Endothelial cell of umbilical vein (primary cell): ENCODE data around the gene UBA6. TPM values are rescaled to one million over a fixed set of nuclear protein-coding genes. Genes with fewer than 3 reads are reported as not detected.
"Not testable (repeated sequence)": the region's sequence is repeated elsewhere in the genome, so short reads cannot be mapped to it uniquely, and the experiment has no call there.

Source experiments
- BruUV-seq: library from RNA; stranded (reverse); fragments of 400-500 nt; replicated peaks from 2 replicates; lab custom pipeline; 2021; lab: Mats Ljungman, UMichigan
- CTCF ChIA-PET: fragments of 300-600, 350-600 bp; sonication (Branson Sonifier 250); formaldehyde crosslinking; loops from one replicate; lab custom pipeline; 2021; ENCODE audit warnings: antibody characterized with exemption, inconsistent platforms; lab: Charles Lee
- POLR2A ChIA-PET: fragments of 300-600, 350-600 bp; sonication (Branson Sonifier 250); formaldehyde crosslinking; loops from one replicate; lab custom pipeline; 2021; ENCODE audit warnings: antibody characterized with exemption, inconsistent platforms; lab: Charles Lee
- DNase-seq: peaks from one replicate; pipeline ENCODE4 v3.0.0-alpha.2; 2011; ENCODE audit warnings: low read depth, low spot score
- FAIRE-seq: peaks from 2 replicates; lab custom pipeline; 2011; peaks lifted over from hg19 to GRCh38; lab: Jason Lieb, UNC
- H2AFZ ChIP-seq: 2 replicates; pipeline ENCODE4 v1.6.0; 2012; ENCODE audit warnings: low read depth, low read length, control low read depth, inconsistent platforms
- H3K27ac ChIP-seq: 2 replicates; pipeline ENCODE4 v1.5.1; 2011; ENCODE audit warnings: low read depth, mild to moderate bottlenecking, control low read depth, low read length, moderate library complexity; ENCODE audit not compliant: insufficient read depth
- H3K27me3 ChIP-seq, 2 experiments: 2 replicates each; pipeline versions ENCODE4 v1.6.0 to v1.6.1; 2011; ENCODE audit warnings: low read length in 2 of 2, mixed read lengths in 1 of 2; ENCODE audit not compliant: control insufficient read depth in 2 of 2, insufficient read depth in 2 of 2
- H3K36me3 ChIP-seq, 2 experiments: 2 replicates in 1 of 2; 3 replicates in 1 of 2; pipeline ENCODE4 v1.5.1; 2011; ENCODE audit warnings: low read length in 2 of 2, mild to moderate bottlenecking in 1 of 2, moderate library complexity in 1 of 2; ENCODE audit not compliant: control insufficient read depth in 2 of 2, insufficient read depth in 2 of 2; ENCODE audit errors: extremely low read depth in 1 of 2
- H3K4me1 ChIP-seq: 3 replicates; pipeline ENCODE4 v1.5.1; 2011; ENCODE audit warnings: mild to moderate bottlenecking, low read length; ENCODE audit not compliant: control insufficient read depth, insufficient read depth; ENCODE audit errors: extremely low read depth
- H3K4me2 ChIP-seq: 2 replicates; pipeline ENCODE4 v1.6.1; 2011; ENCODE audit warnings: low read length, control low read depth, mixed read lengths; ENCODE audit not compliant: insufficient read depth
- H3K4me3 ChIP-seq, 3 experiments: fragments of 200-600 bp in 1 of 3; sonication (generic), shearing (Covaris generic) in 1 of 3; replicated peaks in 1 of 3; 2 replicates each; pipeline ENCODE4 v1.5.1; 2011 to 2016; ENCODE audit warnings: control low read depth in 3 of 3, low read length in 3 of 3, mild to moderate bottlenecking in 2 of 3, inconsistent platforms in 1 of 3, low read depth in 1 of 3, moderate library complexity in 1 of 3; ENCODE audit not compliant: insufficient read depth in 1 of 3
- H3K79me2 ChIP-seq: 2 replicates; pipeline ENCODE4 v1.6.0; 2012; ENCODE audit warnings: low read length, inconsistent platforms; ENCODE audit not compliant: control insufficient read depth, insufficient read depth
- H3K9ac ChIP-seq: replicated peaks from 2 replicates; pipeline ENCODE3; 2011; ENCODE audit warnings: low read length, control low read depth; ENCODE audit not compliant: insufficient read depth; ENCODE audit errors: extremely low read depth
- H3K9me1 ChIP-seq: replicated peaks from 3 replicates; pipeline ENCODE4 v1.6.0; 2011; ENCODE audit warnings: mild to moderate bottlenecking, low read length; ENCODE audit not compliant: control insufficient read depth, insufficient read depth; ENCODE audit errors: extremely low read depth
- H3K9me3 ChIP-seq: replicated peaks from 2 replicates; pipeline ENCODE4 v1.5.1; 2012; ENCODE audit warnings: low read length, inconsistent platforms; ENCODE audit not compliant: control insufficient read depth, insufficient read depth
- H4K20me1 ChIP-seq: replicated peaks from 2 replicates; pipeline ENCODE3; 2011; ENCODE audit warnings: mild to moderate bottlenecking, low read length; ENCODE audit not compliant: control insufficient read depth, insufficient read depth; ENCODE audit errors: extremely low read depth
- EZH2 ChIP-seq: IDR thresholded peaks from 2 replicates; pipeline ENCODE4 v1.6.1; 2012; ENCODE audit warnings: borderline replicate concordance, low read depth, mild to moderate bottlenecking, moderate library complexity, low read length, inconsistent platforms; ENCODE audit not compliant: severe bottlenecking
- FOS ChIP-seq: IDR thresholded peaks from 2 replicates; pipeline ENCODE4 v1.6.1; 2011; ENCODE audit warnings: mild to moderate bottlenecking, low read length, moderate library complexity, borderline replicate concordance; ENCODE audit not compliant: insufficient read depth
- GATA2 ChIP-seq: IDR thresholded peaks from 2 replicates; pipeline ENCODE4 v1.7.0; 2011; ENCODE audit warnings: low read depth, mild to moderate bottlenecking, moderate library complexity, mixed read lengths, low read length; ENCODE audit not compliant: insufficient read length, insufficient read depth
- JUN ChIP-seq: IDR thresholded peaks from 2 replicates; pipeline ENCODE4 v1.6.1; 2011; ENCODE audit warnings: borderline replicate concordance, low read depth; ENCODE audit not compliant: insufficient read length, insufficient read depth
- MYC ChIP-seq: IDR thresholded peaks from one replicate; pipeline ENCODE4 v1.6.1; 2011; ENCODE audit warnings: mild to moderate bottlenecking, low read depth, low read length
- POLR2A ChIP-seq: IDR thresholded peaks from 2 replicates; pipeline ENCODE4 v1.6.1; 2012; ENCODE audit warnings: low read depth, mild to moderate bottlenecking, control low read depth, low read length
- POLR2AphosphoS5 ChIP-seq: IDR thresholded peaks from 2 replicates; pipeline ENCODE4 v1.6.1; 2012; ENCODE audit warnings: low read depth, mild to moderate bottlenecking, control low read depth, low read length, moderate library complexity; ENCODE audit not compliant: insufficient read depth
- dilution Hi-C: fragments of 300-500 bp; cut with MboI; formaldehyde crosslinking; loops from one replicate; pipeline ENCODE4 v1.15.0; 2019; ENCODE audit warnings: low sequenced_read_pairs; ENCODE audit not compliant: extremely low pct_ligation_motif_present
- intact Hi-C: fragments of 100-400 bp; cut with micrococcal nuclease; formaldehyde crosslinking; loops from one replicate; pipeline ENCODE4 v1.10.0; 2022
- polyA plus RNA-seq, 4 experiments: library from polyadenylated mRNA; depleted of rRNA in 3 of 4; stranded (reverse) in 3 of 4; unstranded in 1 of 4; fragments of >200 nt; gene quantifications; 2 replicates each; pipeline versions ENCODE4 v1.2.1 to v1.2.3, GENCODE V29; 2011 to 2012; ENCODE audit warnings: missing spikeins in 1 of 4
- total RNA-seq: library from RNA; stranded (reverse); gene quantifications from 2 replicates; pipeline ENCODE4 v1.2.3, GENCODE V29; 2021
- TF ChIP-seq, protein P1 (sequence below), 2 donors: IDR thresholded peaks; 1 replicate in 1 of 2; 2 replicates in 1 of 2; pipeline ENCODE4 v1.5.1; 2011; ENCODE audit warnings: low read length in 2 of 2, mild to moderate bottlenecking in 2 of 2, moderate library complexity in 2 of 2, control low read depth in 1 of 2, inconsistent platforms in 1 of 2, low read depth in 1 of 2; ENCODE audit not compliant: insufficient read depth in 1 of 2; ENCODE audit errors: extremely low read depth in 1 of 2
- TF ChIP-seq, protein P2 (sequence below): IDR thresholded peaks from 2 replicates; pipeline ENCODE4 v1.6.1; 2011; ENCODE audit not compliant: insufficient read depth, insufficient read length

UBA6 gene
- total and polyA plus RNA-seq, 2 donors (not counting 3 experiments of a cell fraction or from before 2014, with no cell fraction given) = 30.9 to 96.4 TPM

DNA sequence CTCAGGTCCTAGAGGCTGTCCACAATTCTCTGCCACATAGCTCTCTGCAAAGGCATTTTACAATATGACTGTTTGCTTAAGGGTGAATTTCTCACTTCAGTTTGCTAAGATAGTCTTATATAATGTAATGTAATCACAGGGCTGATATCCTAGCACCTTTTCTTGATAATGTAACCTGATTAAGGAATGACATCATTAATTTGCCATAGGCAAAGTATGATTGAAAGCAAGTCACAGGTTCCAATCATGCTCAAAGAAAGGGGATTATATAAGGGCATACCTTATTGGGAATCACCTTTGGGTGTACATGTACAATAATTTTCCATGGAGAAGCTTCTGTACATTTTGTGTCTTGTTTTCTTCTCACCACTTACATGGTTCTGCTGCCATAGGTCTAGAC lies 34.4 kb upstream of the UBA6 start:
- BruUV-seq = no TSS peak
- Histone ChIP-seq H2AFZ (no peak overlapping the region), H3K27me3 (no peaks in the 10 kb centered on the region), H3K79me2 (no peaks in the 10 kb centered on the region), H3K4me3 (no peak overlapping the region), H3K9me3 (no peaks in the 10 kb centered on the region), H4K20me1 (no peaks in the 10 kb centered on the region), H3K36me3 (no peaks in the 10 kb centered on the region), H3K9me1 (peaks cover 3% of the 10 kb centered on the region), H3K9ac (no peak overlapping the region), H3K4me1 (no peaks in the 10 kb centered on the region), H3K4me2 (no peak overlapping the region), H3K27ac (no peak overlapping the region)
- FAIRE-seq = no peak
- intact Hi-C loops = no loop called here
- no peak for DNase-seq
- ChIA-PET POLR2A (no interaction called here), CTCF (interaction anchor here (3.8 kb wide), 1 partner anchor 11 kb away, joined by 31 read pairs; no protein-coding TSS in a partner anchor)
- dilution Hi-C loops = no loop called here
- no peak for TF ChIP-seq GATA2
- TF ChIP-seq, protein P1, sequence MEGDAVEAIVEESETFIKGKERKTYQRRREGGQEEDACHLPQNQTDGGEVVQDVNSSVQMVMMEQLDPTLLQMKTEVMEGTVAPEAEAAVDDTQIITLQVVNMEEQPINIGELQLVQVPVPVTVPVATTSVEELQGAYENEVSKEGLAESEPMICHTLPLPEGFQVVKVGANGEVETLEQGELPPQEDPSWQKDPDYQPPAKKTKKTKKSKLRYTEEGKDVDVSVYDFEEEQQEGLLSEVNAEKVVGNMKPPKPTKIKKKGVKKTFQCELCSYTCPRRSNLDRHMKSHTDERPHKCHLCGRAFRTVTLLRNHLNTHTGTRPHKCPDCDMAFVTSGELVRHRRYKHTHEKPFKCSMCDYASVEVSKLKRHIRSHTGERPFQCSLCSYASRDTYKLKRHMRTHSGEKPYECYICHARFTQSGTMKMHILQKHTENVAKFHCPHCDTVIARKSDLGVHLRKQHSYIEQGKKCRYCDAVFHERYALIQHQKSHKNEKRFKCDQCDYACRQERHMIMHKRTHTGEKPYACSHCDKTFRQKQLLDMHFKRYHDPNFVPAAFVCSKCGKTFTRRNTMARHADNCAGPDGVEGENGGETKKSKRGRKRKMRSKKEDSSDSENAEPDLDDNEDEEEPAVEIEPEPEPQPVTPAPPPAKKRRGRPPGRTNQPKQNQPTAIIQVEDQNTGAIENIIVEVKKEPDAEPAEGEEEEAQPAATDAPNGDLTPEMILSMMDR (IDR thresholded peaks at IDR 0.05; ENCODE audit: extremely low read depth in 1 of 2, insufficient read depth in 1 of 2, low read depth in 1 of 2, low read length in 2 of 2) = no peak
- no peak for TF ChIP-seq EZH2
- TF ChIP-seq JUN = no peak
- TF ChIP-seq POLR2A = no peak
- no peak for TF ChIP-seq FOS
- TF ChIP-seq POLR2AphosphoS5 = no peak
- no peak for TF ChIP-seq MYC
- TF ChIP-seq, protein P2, sequence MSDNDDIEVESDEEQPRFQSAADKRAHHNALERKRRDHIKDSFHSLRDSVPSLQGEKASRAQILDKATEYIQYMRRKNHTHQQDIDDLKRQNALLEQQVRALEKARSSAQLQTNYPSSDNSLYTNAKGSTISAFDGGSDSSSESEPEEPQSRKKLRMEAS = no peak

DNA sequence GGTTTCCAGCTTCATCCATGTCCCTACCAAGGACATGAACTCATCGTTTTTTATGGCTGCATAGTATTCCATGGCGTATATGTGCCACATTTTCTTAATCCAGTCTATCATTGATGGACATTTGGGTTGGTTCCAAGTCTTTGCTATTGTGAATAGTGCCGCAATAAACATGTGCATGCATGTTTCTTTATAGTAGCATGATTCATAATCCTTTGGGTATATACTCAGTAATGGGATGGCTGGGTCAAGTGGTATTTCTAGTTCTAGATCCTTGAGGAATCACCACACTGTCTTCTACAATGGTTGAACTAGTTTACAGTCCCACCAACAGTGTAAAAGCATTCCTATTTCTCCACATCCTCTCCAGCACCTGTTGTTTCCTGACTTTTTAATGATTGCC lies 29.6 kb upstream of the UBA6 start:
- H4K20me1 ChIP-seq, POLR2A ChIA-PET, BruUV-seq, FAIRE-seq, DNase-seq, H2AFZ ChIP-seq, H3K79me2 ChIP-seq, H3K4me1 ChIP-seq, H3K4me2 ChIP-seq, CTCF ChIA-PET, dilution Hi-C loops, H3K36me3 ChIP-seq, H3K27me3 ChIP-seq, H3K9me3 ChIP-seq, H3K9me1 ChIP-seq, intact Hi-C loops, H3K9ac ChIP-seq, H3K27ac ChIP-seq, H3K4me3 ChIP-seq: not testable (repeated sequence)
